OCI-LY3 (cell line): ENCODE results near the gene MYL4.

Experiments used
- EZH2phosphoT487 ChIP-seq: fragments of 200-600 bp; shearing (Covaris generic); IDR thresholded peaks from 2 replicates; pipeline ENCODE4 v1.6.1; 2018; ENCODE audit warnings: antibody characterized with exemption, mixed run types, low read depth
- TF ChIP-seq, protein P1 (sequence below): fragments of 200-600, 300-600 bp; sonication (generic); IDR thresholded peaks from 2 replicates; pipeline ENCODE4 v1.5.1; 2014; ENCODE audit warnings: antibody characterized with exemption, low read length, low read depth

DNA sequence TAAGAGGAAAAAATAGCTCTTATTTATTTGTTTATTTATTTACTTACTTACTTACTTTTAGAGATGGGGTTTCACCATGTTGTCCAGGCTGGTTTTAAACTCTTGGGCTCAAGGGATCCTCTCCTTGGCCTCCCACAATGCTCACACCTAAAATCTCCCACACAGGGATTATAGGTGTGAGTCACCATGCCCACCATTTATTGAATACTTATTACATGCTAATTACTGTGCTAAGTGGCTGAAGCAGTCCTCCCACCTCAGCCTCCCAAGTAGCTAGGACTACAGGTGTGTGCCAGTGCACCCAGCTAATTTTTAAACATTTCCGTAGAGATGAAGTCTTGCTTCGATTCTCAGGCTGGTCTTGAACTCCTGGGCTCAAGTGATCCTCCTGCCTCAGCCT lies 33.5 kb downstream of the MYL4 start:
- TF ChIP-seq EZH2phosphoT487 = no peak
- TF ChIP-seq, protein P1, sequence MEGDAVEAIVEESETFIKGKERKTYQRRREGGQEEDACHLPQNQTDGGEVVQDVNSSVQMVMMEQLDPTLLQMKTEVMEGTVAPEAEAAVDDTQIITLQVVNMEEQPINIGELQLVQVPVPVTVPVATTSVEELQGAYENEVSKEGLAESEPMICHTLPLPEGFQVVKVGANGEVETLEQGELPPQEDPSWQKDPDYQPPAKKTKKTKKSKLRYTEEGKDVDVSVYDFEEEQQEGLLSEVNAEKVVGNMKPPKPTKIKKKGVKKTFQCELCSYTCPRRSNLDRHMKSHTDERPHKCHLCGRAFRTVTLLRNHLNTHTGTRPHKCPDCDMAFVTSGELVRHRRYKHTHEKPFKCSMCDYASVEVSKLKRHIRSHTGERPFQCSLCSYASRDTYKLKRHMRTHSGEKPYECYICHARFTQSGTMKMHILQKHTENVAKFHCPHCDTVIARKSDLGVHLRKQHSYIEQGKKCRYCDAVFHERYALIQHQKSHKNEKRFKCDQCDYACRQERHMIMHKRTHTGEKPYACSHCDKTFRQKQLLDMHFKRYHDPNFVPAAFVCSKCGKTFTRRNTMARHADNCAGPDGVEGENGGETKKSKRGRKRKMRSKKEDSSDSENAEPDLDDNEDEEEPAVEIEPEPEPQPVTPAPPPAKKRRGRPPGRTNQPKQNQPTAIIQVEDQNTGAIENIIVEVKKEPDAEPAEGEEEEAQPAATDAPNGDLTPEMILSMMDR = no peak
